GM12874 (cell line): Measurements from ENCODE around the gene SLC38A10.
A peak's percentile ranks its signal among the peaks of the same experiment; 100 is the strongest.

Experiments
- TF ChIP-seq, protein P1 (sequence below): IDR thresholded peaks from 2 replicates; pipeline ENCODE4 v1.5.1; 2011; ENCODE audit warnings: low read depth, mild to moderate bottlenecking, control low read depth, low read length, moderate library complexity; ENCODE audit not compliant: insufficient read depth

SLC38A10 gene

GRCh38 chr17:81313776-81314397, 18.8 kb upstream of the SLC38A10 start:
- TF ChIP-seq, protein P1, sequence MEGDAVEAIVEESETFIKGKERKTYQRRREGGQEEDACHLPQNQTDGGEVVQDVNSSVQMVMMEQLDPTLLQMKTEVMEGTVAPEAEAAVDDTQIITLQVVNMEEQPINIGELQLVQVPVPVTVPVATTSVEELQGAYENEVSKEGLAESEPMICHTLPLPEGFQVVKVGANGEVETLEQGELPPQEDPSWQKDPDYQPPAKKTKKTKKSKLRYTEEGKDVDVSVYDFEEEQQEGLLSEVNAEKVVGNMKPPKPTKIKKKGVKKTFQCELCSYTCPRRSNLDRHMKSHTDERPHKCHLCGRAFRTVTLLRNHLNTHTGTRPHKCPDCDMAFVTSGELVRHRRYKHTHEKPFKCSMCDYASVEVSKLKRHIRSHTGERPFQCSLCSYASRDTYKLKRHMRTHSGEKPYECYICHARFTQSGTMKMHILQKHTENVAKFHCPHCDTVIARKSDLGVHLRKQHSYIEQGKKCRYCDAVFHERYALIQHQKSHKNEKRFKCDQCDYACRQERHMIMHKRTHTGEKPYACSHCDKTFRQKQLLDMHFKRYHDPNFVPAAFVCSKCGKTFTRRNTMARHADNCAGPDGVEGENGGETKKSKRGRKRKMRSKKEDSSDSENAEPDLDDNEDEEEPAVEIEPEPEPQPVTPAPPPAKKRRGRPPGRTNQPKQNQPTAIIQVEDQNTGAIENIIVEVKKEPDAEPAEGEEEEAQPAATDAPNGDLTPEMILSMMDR: no peak

GRCh38 chr17:81312624-81313325, 17.7 kb upstream of the SLC38A10 start:
- TF ChIP-seq, protein P1: no peak

DNA sequence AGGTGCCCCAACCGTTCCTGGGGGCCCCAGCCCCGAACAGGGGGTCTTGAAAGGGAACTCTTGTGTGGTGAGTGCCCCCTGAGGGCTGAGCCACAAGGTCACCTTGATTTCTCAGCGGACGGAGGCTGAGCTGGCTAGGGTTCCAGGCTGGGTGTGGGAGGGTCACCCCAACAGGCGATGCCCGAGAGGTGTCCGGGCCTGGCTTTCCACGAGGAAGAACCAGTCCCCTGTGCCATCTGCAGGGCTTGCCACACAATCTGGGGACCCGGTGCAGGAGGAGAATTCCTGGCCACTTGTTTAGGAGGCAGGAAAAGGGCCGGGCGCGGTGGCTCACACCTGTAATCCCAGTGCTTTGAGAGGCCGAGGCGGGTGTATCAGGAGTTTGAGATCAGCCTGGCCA, 16.8 kb upstream of the SLC38A10 start:
- TF ChIP-seq, protein P1: no peak

GRCh38 chr17:81310949-81311550, 15.9 kb upstream of the SLC38A10 start:
- TF ChIP-seq, protein P1: no peak

GRCh38 chr17:81309859-81310839, 15.0 kb upstream of the SLC38A10 start:
- TF ChIP-seq, protein P1: no peak

GRCh38 chr17:81309140-81309858, 14.2 kb upstream of the SLC38A10 start:
- TF ChIP-seq, protein P1: 0 out of 2 replicates have a peak, but pooled peaks have one; percentile 16
